ENCODE data around the gene LIN52.

Gene LIN52

GRCh38 chr14:74195623-74196022, 110.9 kb downstream of the LIN52 start:
- DNase-seq = no peak

DNA sequence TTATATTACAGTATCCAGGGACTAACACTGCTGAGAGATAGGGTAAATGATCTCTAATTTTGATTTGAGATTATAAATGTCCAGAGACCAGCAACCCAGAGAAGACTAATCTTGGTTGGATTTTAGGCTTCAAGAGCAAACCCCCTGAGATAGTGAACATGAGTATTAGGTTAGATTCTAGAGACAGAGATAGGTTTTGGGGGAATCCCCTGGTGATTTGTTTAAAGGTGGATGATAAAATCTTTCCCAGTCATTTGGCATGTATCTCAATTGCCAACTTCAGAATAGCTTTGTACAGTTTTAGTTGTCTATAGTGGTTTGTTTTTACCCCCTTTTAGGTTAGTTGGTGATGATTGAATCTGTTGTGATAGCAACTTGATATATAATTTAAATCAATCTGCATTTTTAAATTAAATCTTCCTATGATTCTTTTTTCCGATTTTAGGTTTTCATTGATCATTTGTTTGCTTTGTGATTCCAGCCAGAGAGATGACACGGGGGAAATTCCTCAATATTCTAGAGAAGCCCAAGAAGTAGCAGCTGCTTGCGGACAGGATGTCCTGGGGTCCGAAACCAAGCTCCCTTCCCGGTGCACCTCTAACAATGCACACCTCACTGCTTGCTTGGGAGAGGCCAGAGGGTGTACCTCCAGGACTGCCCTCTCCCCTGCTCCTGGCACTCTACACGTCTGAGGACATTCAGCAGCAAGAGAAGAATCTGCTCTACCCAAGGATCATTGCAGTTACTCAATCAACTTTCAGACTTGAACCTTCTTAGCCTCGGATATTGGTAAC, 113.9 kb downstream of the LIN52 start:
- DNase-seq = no peak

DNA sequence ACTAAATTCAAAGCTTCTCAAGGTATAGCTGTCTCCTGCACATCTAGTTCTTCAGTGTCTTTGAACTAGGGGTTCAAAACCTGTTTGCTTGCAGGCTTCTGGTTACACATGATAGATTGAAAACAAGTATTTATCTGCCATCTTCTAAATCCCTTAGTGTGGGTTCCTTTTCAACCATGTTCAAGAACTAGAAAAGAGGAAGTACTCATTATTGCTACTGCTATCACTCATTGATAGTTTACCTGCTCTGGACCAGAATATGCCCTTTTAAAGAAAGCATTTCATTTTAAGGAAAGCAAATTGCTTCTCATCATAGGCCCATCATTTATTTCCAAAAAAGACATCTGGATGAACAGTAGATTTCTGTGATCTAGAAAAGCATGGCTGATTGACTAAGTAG, 117.4 kb downstream of the LIN52 start:
- DNase-seq = no peak

GRCh38 chr14:74203639-74204038, 118.9 kb downstream of the LIN52 start:
- no peak for DNase-seq

DNA sequence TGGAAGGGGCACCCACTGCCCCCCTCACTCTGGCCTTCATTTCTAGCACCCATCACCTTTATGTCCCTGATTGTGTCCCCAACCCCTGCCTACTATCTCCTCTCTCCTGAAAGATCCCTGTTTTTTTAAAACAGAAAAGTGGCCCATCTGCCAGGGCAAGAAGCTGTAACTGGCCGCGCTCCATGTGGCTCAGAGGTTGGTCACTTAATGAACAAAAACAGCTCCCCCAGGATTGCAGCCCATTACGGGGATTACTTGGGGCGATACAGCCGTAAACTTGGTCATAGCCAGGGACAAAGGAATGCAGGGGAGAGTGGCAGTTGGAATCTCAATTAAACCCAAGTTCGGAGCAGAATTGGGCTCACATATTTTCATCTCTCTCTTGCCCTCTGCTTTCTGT, 119.7 kb downstream of the LIN52 start:
- no peak for DNase-seq

GRCh38 chr14:74205882-74206281, 121.1 kb downstream of the LIN52 start:
- no peak for DNase-seq

- DNase-seq = no peak
Observed at GRCh38 chr14:74207943-74208342, 123.2 kb downstream of the LIN52 start.

- no peak for DNase-seq
Observed at GRCh38 chr14:74208642-74209041, 123.9 kb downstream of the LIN52 start.

GRCh38 chr14:74211945-74212580, 127.3 kb downstream of the LIN52 start:
- no peak for DNase-seq

- no peak for DNase-seq
Observed at GRCh38 chr14:74213907-74214803, 129.4 kb downstream of the LIN52 start.

DNA sequence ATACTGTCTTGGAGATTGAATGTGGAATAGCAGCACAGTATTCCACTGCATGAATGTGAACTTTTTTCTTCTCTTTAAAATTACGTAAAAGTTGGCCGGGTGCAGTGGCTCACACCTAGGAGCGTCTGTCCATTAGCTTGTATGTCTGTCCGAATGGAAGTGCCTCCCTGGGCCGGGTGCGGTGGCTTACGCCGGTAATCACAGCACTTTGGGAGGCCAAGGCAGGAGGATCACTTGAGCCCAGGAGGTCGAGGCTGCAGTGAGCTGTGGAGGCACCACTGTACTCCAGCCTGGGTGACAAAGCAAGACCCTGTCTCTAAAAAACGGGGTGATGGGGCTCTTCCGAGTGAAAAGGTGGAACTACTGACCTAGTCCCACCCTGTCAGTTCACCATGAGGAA, 131.9 kb downstream of the LIN52 start:
- DNase-seq = no peak

DNA sequence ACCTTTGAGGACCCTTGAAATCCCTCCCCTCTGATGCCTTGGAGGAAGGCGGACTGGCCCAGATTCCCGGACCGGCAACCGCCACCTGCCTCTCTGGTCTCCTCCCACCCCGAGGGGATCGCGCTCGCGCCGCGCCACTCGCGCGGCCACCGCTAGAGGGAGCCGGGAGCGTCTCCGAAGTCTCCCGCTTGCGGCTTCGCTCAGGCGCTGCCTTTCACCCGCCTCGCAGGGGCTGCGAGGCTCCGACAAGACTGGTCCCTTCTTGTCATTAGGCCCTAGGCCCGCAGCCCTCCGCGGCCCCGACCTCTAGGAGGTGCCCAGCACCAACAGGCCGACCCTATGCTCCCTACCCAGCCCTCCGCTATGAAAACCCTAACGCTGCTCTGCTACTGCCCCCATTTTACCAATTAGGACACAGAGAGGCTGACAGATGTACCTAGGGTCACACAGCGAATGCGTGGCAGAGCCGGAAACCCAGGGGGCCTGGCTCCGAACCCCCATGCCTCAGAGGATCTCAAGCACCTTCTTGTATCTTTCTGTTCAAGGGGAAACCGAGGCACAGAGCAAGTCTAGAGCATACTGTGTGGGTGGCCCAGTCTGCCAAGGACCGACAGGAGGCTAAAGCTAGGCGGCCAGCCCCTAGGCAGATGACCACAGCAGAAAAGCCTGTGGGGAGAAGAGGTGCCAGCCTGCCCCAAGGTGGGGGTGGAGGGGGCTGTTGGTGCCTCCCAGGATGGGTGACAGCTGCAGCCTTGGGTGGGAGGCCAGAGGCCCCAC, 133.1 kb downstream of the LIN52 start:
- DNase-seq = peak; percentile 52

- no peak for DNase-seq
Observed at GRCh38 chr14:74218462-74218861, 133.7 kb downstream of the LIN52 start.

DNA sequence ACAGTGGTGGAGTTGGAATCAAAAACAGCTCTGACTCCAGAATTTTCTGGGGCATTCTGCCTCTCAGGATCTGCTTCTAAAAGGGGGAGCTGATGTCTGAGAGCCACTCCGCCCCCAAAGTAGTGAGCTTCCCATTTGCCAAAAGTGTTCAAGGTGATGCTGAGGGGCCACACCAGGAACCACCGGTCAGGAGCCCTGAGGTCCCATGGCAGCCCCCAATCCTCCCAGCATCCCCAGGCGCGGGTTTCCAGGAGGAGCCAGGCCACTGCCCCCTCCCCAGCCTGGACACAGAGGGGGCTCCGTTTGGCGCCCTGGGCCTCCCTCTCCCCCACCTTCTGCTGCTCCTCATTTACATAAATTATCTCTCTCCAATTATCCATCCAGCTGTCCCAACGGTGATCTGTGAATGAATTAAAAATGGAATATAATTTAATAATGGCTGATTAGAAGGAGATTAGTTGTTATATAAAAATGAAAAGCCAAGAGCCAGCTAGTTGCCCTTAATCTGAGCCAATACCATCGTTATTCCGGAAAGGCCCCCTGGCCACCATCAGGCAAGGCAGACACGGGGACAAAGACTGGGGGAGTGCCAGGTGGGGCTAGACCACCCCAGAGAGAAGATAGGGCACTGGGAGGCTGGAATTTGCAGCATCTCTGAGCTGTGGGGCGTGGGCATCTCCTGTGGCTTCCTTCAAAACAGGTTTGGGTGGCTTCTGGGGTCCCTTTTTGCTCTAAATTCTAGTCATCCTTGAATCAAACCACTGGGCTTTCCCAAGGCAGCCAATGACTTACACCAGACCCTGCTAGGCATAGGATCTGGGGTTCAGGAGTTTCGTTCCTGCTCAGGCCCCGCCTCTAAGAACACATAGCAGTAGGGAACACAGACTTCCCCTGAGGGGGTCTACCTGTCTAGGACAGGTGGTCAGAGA, 134.8 kb downstream of the LIN52 start:
- no peak for DNase-seq

- no peak for DNase-seq
Observed at GRCh38 chr14:74220991-74221390, 136.2 kb downstream of the LIN52 start.

GRCh38 chr14:74221741-74222140, 137.0 kb downstream of the LIN52 start:
- no peak for DNase-seq

DNA sequence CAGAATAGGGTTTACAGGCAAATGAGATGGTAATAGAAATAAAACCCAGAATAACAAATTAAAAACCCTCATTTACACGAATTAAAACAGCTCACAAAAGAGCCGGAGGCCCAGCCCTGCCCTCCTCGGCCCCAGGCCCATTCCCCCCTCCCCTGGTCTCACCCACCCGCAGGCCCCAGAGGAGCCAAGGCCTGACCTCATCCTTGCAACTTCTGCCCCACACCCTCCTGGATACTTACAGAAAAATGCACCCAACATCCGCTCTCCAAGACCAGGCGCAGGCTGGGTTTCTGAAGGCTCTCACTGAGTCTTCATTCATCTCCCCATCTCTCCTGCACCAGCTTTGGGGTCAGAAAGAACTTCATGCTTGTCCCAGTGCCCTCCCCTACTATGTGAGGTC, 138.3 kb downstream of the LIN52 start:
- no peak for DNase-seq

DNA sequence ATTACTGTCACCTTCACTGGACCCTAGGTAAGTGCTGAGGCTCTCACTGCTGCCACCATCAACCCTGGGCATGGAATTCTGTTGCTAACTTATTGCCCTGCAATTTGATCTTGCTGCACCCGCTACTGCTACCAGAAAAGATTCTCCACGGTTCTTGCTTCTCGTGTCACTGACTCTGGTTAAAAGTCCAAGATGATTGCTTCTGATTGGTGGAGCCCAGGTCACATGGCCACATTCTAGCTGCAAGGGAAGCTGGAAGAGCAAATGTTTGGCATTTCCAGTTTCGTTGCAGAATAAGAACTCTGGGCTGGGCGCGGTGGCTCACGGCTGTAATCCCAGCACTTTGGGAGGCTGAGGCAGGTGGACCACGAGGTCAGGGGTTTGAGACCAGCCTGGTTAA, 147.0 kb downstream of the LIN52 start:
- DNase-seq = no peak

DNA sequence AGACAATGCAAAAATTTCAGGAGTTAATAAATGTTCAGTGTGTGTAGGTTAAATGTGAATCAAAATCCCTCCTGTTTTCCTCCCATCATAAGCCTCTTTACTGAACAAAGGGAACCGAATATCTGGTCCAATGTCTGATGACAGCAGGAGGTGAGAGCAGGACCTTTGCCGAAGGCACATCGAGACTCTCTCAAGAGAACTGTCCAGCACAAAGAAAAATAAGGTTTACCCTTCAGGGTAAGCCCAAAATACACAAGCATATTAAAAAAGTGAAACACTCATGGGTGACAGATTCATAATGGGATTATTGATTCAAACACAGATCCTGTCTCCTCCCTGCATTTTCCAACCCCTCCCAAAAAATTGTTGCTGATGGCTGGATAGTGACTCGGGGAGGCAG, 150.3 kb downstream of the LIN52 start:
- DNase-seq = no peak

- no peak for DNase-seq
Observed at GRCh38 chr14:74237441-74237840, 152.7 kb downstream of the LIN52 start.

GRCh38 chr14:74238974-74239847, 154.5 kb downstream of the LIN52 start, which contains the start of gene VSX2:
Gene VSX2, plus strand, starts transcription at chr14:74239449. Its CDS starts 113 bp downstream, at chr14:74239562.
- no peak for DNase-seq

Measured in NCI-H226 (cell line).